Measurements from ENCODE around the gene HADH. TPM values are rescaled to one million over a fixed set of nuclear protein-coding genes. Genes with fewer than 3 reads are reported as not detected.

The HADH gene
- total RNA-seq, 1 donor from 2014 or later, result 27.4 TPM

- DNase-seq (ENCODE audit: low read depth), result no peak
- no peak overlapping the region for H3K4me3 ChIP-seq (ENCODE audit: low read depth, low read length)
- no peak for TF ChIP-seq CTCF (conservative IDR thresholded peaks at IDR 0.05; ENCODE audit: low read depth, low read length)
Measured at GRCh38 chr4:108042927-108043326, 53.2 kb downstream of the HADH start.

- no peak for DNase-seq (ENCODE audit: low read depth)
- no peak for TF ChIP-seq CTCF (conservative IDR thresholded peaks at IDR 0.05; ENCODE audit: low read depth, low read length)
- no peak overlapping the region for H3K4me3 ChIP-seq (ENCODE audit: low read depth, low read length)
Measured at GRCh38 chr4:108043526-108043925, 53.8 kb downstream of the HADH start.

GRCh38 chr4:108044951-108045686, 55.4 kb downstream of the HADH start:
- DNase-seq (ENCODE audit: low read depth), result no peak
- no peak for TF ChIP-seq CTCF (conservative IDR thresholded peaks at IDR 0.05; ENCODE audit: low read depth, low read length)
- no peak overlapping the region for H3K4me3 ChIP-seq (ENCODE audit: low read depth, low read length)

GRCh38 chr4:108045687-108046024, 56.0 kb downstream of the HADH start:
- no peak for TF ChIP-seq CTCF (conservative IDR thresholded peaks at IDR 0.05; ENCODE audit: low read depth, low read length)
- DNase-seq (ENCODE audit: low read depth), result no peak
- no peak overlapping the region for H3K4me3 ChIP-seq (ENCODE audit: low read depth, low read length)

- no peak for DNase-seq (ENCODE audit: low read depth)
- no peak for TF ChIP-seq CTCF (conservative IDR thresholded peaks at IDR 0.05; ENCODE audit: low read depth, low read length)
- H3K4me3 ChIP-seq (ENCODE audit: low read depth, low read length), result no peak overlapping the region
Measured at GRCh38 chr4:108047199-108047598, 57.5 kb downstream of the HADH start.

- DNase-seq (ENCODE audit: low read depth), result no peak
- no peak for TF ChIP-seq CTCF (conservative IDR thresholded peaks at IDR 0.05; ENCODE audit: low read depth, low read length)
- H3K4me3 ChIP-seq (ENCODE audit: low read depth, low read length), result no peak overlapping the region
Measured at GRCh38 chr4:108048157-108048556, 58.5 kb downstream of the HADH start.

- TF ChIP-seq CTCF (conservative IDR thresholded peaks at IDR 0.05; ENCODE audit: low read depth, low read length), result no peak
- H3K4me3 ChIP-seq (ENCODE audit: low read depth, low read length), result no peak overlapping the region
- no peak for DNase-seq (ENCODE audit: low read depth)
Measured at GRCh38 chr4:108048997-108049396, 59.3 kb downstream of the HADH start.
